ENCODE measurements around the gene PSMB10. TPM values are rescaled to one million over a fixed set of nuclear protein-coding genes. Genes with fewer than 3 reads are reported as not detected.
A peak's percentile ranks its signal among the peaks of the same experiment; 100 is the strongest.

The PSMB10 gene
- total and polyA plus RNA-seq, 12 donors = 12.6 to 315 (median 62.1) TPM

- peak overlapping the region in 4 of 5 donors; percentile 36 to 84 (median 42) for H3K27ac ChIP-seq
- no peak for TF ChIP-seq CTCF (IDR thresholded peaks at IDR 0.05)
- TF ChIP-seq POLR2A (IDR thresholded peaks at IDR 0.05) = no peak
- H3K4me1 ChIP-seq (replicated peaks in 1 of 2) = peaks cover 14 to 39% of the 10 kb centered on the region in 2 donors
- DNase-seq = peak in 6 of 7 donors; percentile 72 to 92 (median 84)
- H3K4me3 ChIP-seq = no peak overlapping the region
- H3K36me3 ChIP-seq (replicated peaks in 1 of 2) = peaks cover 0 to 74% of the 10 kb centered on the region in 2 donors
- no peaks in the 10 kb centered on the region for H3K27me3 ChIP-seq
- 31 to 45% (median 36%) methylated on average over 5 to 11 of the region's 11 CpGs for WGBS, 4 donors
- H3K9me3 ChIP-seq (replicated peaks in 1 of 3) = no peaks in the 10 kb centered on the region
- intact Hi-C loops (cut with DNase I) = no loop called here
These were observed 23.1 kb upstream of the PSMB10 start for GRCh38 chr16:67959536-67960329.

GRCh38 chr16:67957622-67958021 is 21.0 kb upstream of the PSMB10 start:
- H3K36me3 ChIP-seq (replicated peaks in 1 of 2) = peaks cover 0 to 87% of the 10 kb centered on the region in 2 donors

GRCh38 chr16:67954421-67955196 is 18.0 kb upstream of the PSMB10 start:
- Histone ChIP-seq H3K4me3 (no peak overlapping the region), H3K27ac (no peak overlapping the region), H3K9me3 (replicated peaks in 1 of 3) (no peaks in the 10 kb centered on the region), H3K4me1 (replicated peaks in 1 of 2) (peaks cover 16 to 19% of the 10 kb centered on the region in 2 donors), H3K27me3 (no peaks in the 10 kb centered on the region), H3K36me3 (replicated peaks in 1 of 2) (peaks cover 0 to 88% of the 10 kb centered on the region in 2 donors)
- no peak for DNase-seq
- no peak for TF ChIP-seq POLR2A (IDR thresholded peaks at IDR 0.05)
- TF ChIP-seq CTCF (IDR thresholded peaks at IDR 0.05) = no peak
- intact Hi-C loops (cut with DNase I) = no loop called here
- 73 to 88% (median 86%) methylated on average over 4 to 10 of the region's 10 CpGs for WGBS, 4 donors

More at GRCh38 chr16:67957622-67958021, 21.0 kb upstream of the PSMB10 start:
- Histone ChIP-seq H3K4me3 (no peak overlapping the region), H3K27me3 (no peaks in the 10 kb centered on the region), H3K27ac (peak overlapping the region in 1 of 5 donors; percentile 84), H3K4me1 (replicated peaks in 1 of 2) (peaks cover 14 to 24% of the 10 kb centered on the region in 2 donors), H3K9me3 (replicated peaks in 1 of 3) (no peaks in the 10 kb centered on the region)
- TF ChIP-seq CTCF (IDR thresholded peaks at IDR 0.05) = no peak
- TF ChIP-seq POLR2A (IDR thresholded peaks at IDR 0.05) = no peak
- WGBS, 4 donors = 92 to 98% (median 96%) methylated on average over 5 to 9 of the region's 9 CpGs
- intact Hi-C loops (cut with DNase I) = no loop called here
- no peak for DNase-seq

- intact Hi-C loops (cut with DNase I) = no loop called here
- H3K27me3 ChIP-seq = no peaks in the 10 kb centered on the region
- H3K9me3 ChIP-seq (replicated peaks in 1 of 3) = no peaks in the 10 kb centered on the region
- no peak overlapping the region for H3K27ac ChIP-seq
- no peak overlapping the region for H3K4me3 ChIP-seq
- DNase-seq = no peak
- H3K4me1 ChIP-seq (replicated peaks in 1 of 2) = peaks cover 8 to 11% of the 10 kb centered on the region in 2 donors
- no peak for TF ChIP-seq POLR2A (IDR thresholded peaks at IDR 0.05)
- TF ChIP-seq CTCF (IDR thresholded peaks at IDR 0.05) = no peak
- WGBS, 4 donors = 75 to 81% (median 77%) methylated on average over 5 to 8 of the region's 8 CpGs
- H3K36me3 ChIP-seq (replicated peaks in 1 of 2) = peaks cover 0 to 87% of the 10 kb centered on the region in 2 donors
These were observed 17.2 kb upstream of the PSMB10 start for GRCh38 chr16:67953641-67954375.
